HepG2 (cell line): Measurements from ENCODE around the gene COPS6. TPM values are rescaled to one million over a fixed set of nuclear protein-coding genes. Genes with fewer than 3 reads are reported as not detected.

ENCODE experiments used
- ADNP ChIP-seq: sonication (generic); formaldehyde crosslinking; IDR thresholded peaks from 2 replicates; pipeline ENCODE4 v1.4.0; 2020; ENCODE audit warnings: missing genetic modification reagents
- ATF4 ChIP-seq, 2 experiments: fragments of 450-650 bp in 1 of 2; sonication (generic) in 1 of 2; formaldehyde crosslinking; IDR thresholded peaks; 2 replicates each; pipeline versions ENCODE4 v1.5.0 to v1.8.0; 2020 to 2022; ENCODE audit warnings: mild to moderate bottlenecking in 1 of 2, missing genetic modification reagents in 1 of 2
- E2F1 ChIP-seq: sonication (generic); formaldehyde crosslinking; IDR thresholded peaks from 2 replicates; pipeline ENCODE4 v1.5.0; 2020; ENCODE audit warnings: missing genetic modification reagents
- ETS1 ChIP-seq: sonication (generic); formaldehyde crosslinking; IDR thresholded peaks from 2 replicates; pipeline ENCODE4 v1.4.0; 2020; ENCODE audit warnings: missing genetic modification reagents
- GPBP1L1 ChIP-seq: sonication (generic); formaldehyde crosslinking; IDR thresholded peaks from 2 replicates; pipeline ENCODE4 v1.5.0; 2020; ENCODE audit warnings: mild to moderate bottlenecking, missing genetic modification reagents
- LRRFIP1 ChIP-seq: sonication (generic); formaldehyde crosslinking; conservative IDR thresholded peaks from 2 replicates; pipeline ENCODE4 v1.4.0; 2020; ENCODE audit warnings: missing genetic modification reagents
- MIER3 ChIP-seq: IDR thresholded peaks from 2 replicates; pipeline ENCODE4 v1.6.1; 2016; ENCODE audit warnings: missing compliant biosample characterization, borderline replicate concordance
- MTF2 ChIP-seq: sonication (generic); formaldehyde crosslinking; IDR thresholded peaks from 2 replicates; pipeline ENCODE4 v1.5.0; 2020; ENCODE audit warnings: missing genetic modification reagents, borderline replicate concordance
- MXI1 ChIP-seq: IDR thresholded peaks from 3 replicates; pipeline ENCODE4 v1.6.1; 2012; ENCODE audit warnings: low read depth, low read length, inconsistent platforms, borderline replicate concordance
- NCOA2 ChIP-seq: sonication (generic); formaldehyde crosslinking; IDR thresholded peaks from 2 replicates; pipeline ENCODE4 v1.8.0; 2022; ENCODE audit warnings: inconsistent platforms
- PCBP1 ChIP-seq: fragments of 200-400 bp; formaldehyde crosslinking; IDR thresholded peaks from 2 replicates; pipeline ENCODE4 v1.6.1; 2017; ENCODE audit warnings: mild to moderate bottlenecking, low read depth, low read length, borderline replicate concordance
- SIN3B ChIP-seq: fragments of 150-350 bp; IDR thresholded peaks from 2 replicates; pipeline ENCODE4 v1.6.1; 2014; ENCODE audit warnings: low read length
- ZFP82 ChIP-seq: sonication (generic); formaldehyde crosslinking; IDR thresholded peaks from 2 replicates; pipeline ENCODE4 v1.5.1; 2020; ENCODE audit warnings: mild to moderate bottlenecking, missing genetic modification reagents, borderline replicate concordance
- ZKSCAN8 ChIP-seq: IDR thresholded peaks from 2 replicates; pipeline ENCODE4 v1.6.1; 2016; ENCODE audit warnings: borderline replicate concordance, missing genetic modification reagents, missing compliant biosample characterization
- ZNF3 ChIP-seq: IDR thresholded peaks from 2 replicates; pipeline ENCODE4 v1.7.0; 2017; ENCODE audit warnings: inconsistent platforms
- ZNF367 ChIP-seq: sonication (generic); formaldehyde crosslinking; IDR thresholded peaks from 2 replicates; pipeline ENCODE4 v1.4.0; 2020; ENCODE audit warnings: missing genetic modification reagents, borderline replicate concordance
- ZNF468 ChIP-seq: sonication (generic); formaldehyde crosslinking; IDR thresholded peaks from 2 replicates; pipeline ENCODE4 v1.8.0; 2022; ENCODE audit warnings: mild to moderate bottlenecking, moderate library complexity, missing genetic modification reagents
- ZNF552 ChIP-seq: sonication (generic); formaldehyde crosslinking; IDR thresholded peaks from 2 replicates; pipeline ENCODE4 v1.9.0; 2022; ENCODE audit warnings: missing genetic modification reagents, mild to moderate bottlenecking, borderline replicate concordance
- ZNF615 ChIP-seq: sonication (generic); formaldehyde crosslinking; IDR thresholded peaks from 2 replicates; pipeline ENCODE4 v1.5.0; 2020; ENCODE audit warnings: mild to moderate bottlenecking, missing genetic modification reagents, borderline replicate concordance
- ZNF691 ChIP-seq: sonication (generic); formaldehyde crosslinking; IDR thresholded peaks from 2 replicates; pipeline ENCODE4 v1.4.0; 2020; ENCODE audit warnings: missing genetic modification reagents, low read depth, mild to moderate bottlenecking, borderline replicate concordance
- polyA plus RNA-seq, 8 experiments: library from polyadenylated mRNA; depleted of rRNA in 3 of 8; stranded (reverse) in 7 of 8; unstranded in 1 of 8; fragments of >200 nt; fragmentation: Illumina TruSeq in 4 of 8; extraction: Trizol in 4 of 8; gene quantifications; 2 replicates each; pipeline versions ENCODE4 v1.2.1 to v1.2.3, GENCODE V29; 2011 to 2016; ENCODE audit warnings: low read depth in 4 of 8, missing spikeins in 1 of 8, mixed read lengths in 1 of 8; ENCODE audit not compliant: insufficient read depth in 1 of 8
- total RNA-seq, 5 experiments: library from RNA; depleted of rRNA; stranded (reverse); fragments of >200 nt; fragmentation: Illumina TruSeq; extraction: Trizol; gene quantifications; 2 replicates each; pipeline ENCODE4 v1.2.3, GENCODE V29; 2016; ENCODE audit warnings: low read depth in 1 of 5

Gene COPS6
- total and polyA plus RNA-seq, 2 of the 13 experiments (the other 11 are each of a cell fraction or from before 2014, with no cell fraction given), result 33.4 to 117 TPM

- TF ChIP-seq ZFP82 (CRISPR knock-in tag) (peak; percentile 90), MTF2 (CRISPR knock-in tag) (no peak), ADNP (CRISPR knock-in tag) (no peak), ZNF552 (CRISPR knock-in tag) (peak; percentile 77; the same call in 1 of the 2 replicates), ZKSCAN8 (no peak; the same call in 1 of the 2 replicates), E2F1 (CRISPR knock-in tag) (no peak), ATF4 (CRISPR knock-in tag; IDR thresholded peaks at IDR 0.05) (peak in 1 of 2 experiments; percentile 66; a peak in 1 of 4 replicates), ZNF367 (CRISPR knock-in tag) (no peak), LRRFIP1 (no peak), MXI1 (peak; percentile 96; the same call in 2 of the 3 replicates), ZNF615 (CRISPR knock-in tag) (peak; percentile 42; the same call in 1 of the 2 replicates), ETS1 (CRISPR knock-in tag) (0 out of 2 replicates have a peak, but pooled peaks have one; percentile 67), ZNF691 (CRISPR knock-in tag) (peak; percentile 81; the same call in 1 of the 2 replicates), NCOA2 (CRISPR knock-in tag) (peak; percentile 60), ZNF468 (CRISPR knock-in tag) (no peak), GPBP1L1 (no peak), SIN3B (peak; percentile 76), PCBP1 (0 out of 2 replicates have a peak, but pooled peaks have one; percentile 48), MIER3 (peak; percentile 93), ZNF3 (CRISPR knock-in tag) (no peak)
Observed at GRCh38 chr7:100081535-100082102, 7.2 kb upstream of the COPS6 start, which contains the start of gene ZNF3 (continued).
